Stimulated activated CD8-positive, alpha-beta memory T cell treated with anti-CD3 and anti-CD28 coated beads, Interleukin-15, amount 100 ng/mL, for 24 hours (primary cell): ENCODE results near the gene RELA.

Experiments
- DNase-seq: peaks from one replicate; pipeline ENCODE4 v3.0.0-alpha.2; 2020; ENCODE audit warnings: low read depth

RELA gene

GRCh38 chr11:65613091-65613928, 49.4 kb downstream of the RELA start:
- DNase-seq = no peak

GRCh38 chr11:65612691-65613090, 50.0 kb downstream of the RELA start:
- no peak for DNase-seq

GRCh38 chr11:65611758-65612603, 50.7 kb downstream of the RELA start:
- DNase-seq = no peak

- no peak for DNase-seq
Observed at GRCh38 chr11:65611028-65611757, 51.5 kb downstream of the RELA start.

GRCh38 chr11:65610404-65610803, 52.3 kb downstream of the RELA start:
- no peak for DNase-seq

GRCh38 chr11:65609665-65610064, 53.1 kb downstream of the RELA start:
- DNase-seq = no peak

- no peak for DNase-seq
Observed at GRCh38 chr11:65609229-65609628, 53.5 kb downstream of the RELA start.

GRCh38 chr11:65607614-65608426, 54.9 kb downstream of the RELA start:
- DNase-seq = no peak

GRCh38 chr11:65606876-65607613, 55.7 kb downstream of the RELA start:
- DNase-seq = no peak

- no peak for DNase-seq
Observed at GRCh38 chr11:65604258-65604657, 58.5 kb downstream of the RELA start.
